PC-3 (cell line): ENCODE results near the gene IL21R. TPM values are rescaled to one million over a fixed set of nuclear protein-coding genes. Genes with fewer than 3 reads are reported as not detected.

ENCODE experiments used
- ATAC-seq: fragments of 200-7000 bp; cut with Tn5 transposase; 2 replicates; pipeline ENCODE4 v1.9.1; 2020; ENCODE audit warnings: mild to moderate bottlenecking, moderate library complexity
- BruUV-seq: library from RNA; stranded (reverse); fragments of 400-500 nt; replicated peaks from 2 replicates; lab custom pipeline; 2021; lab: Mats Ljungman, UMichigan
- CTCF ChIA-PET: fragments of 300-600 bp; sonication (Branson Sonifier 250); formaldehyde crosslinking; loops from one replicate; lab custom pipeline; 2022; ENCODE audit warnings: antibody characterized with exemption; lab: Charles Lee
- POLR2A ChIA-PET: fragments of 300-600 bp; sonication (Branson Sonifier 250); formaldehyde crosslinking; loops from one replicate; lab custom pipeline; 2022; ENCODE audit warnings: antibody characterized with exemption; ENCODE audit not compliant: unreplicated experiment; lab: Charles Lee
- DNase-seq: peaks from one replicate; pipeline ENCODE4 v3.0.0-alpha.2; 2015
- H2AFZ ChIP-seq: fragments of 300-600 bp; sonication (generic); 2 replicates; pipeline ENCODE4 v1.6.0; 2016; ENCODE audit warnings: antibody characterized with exemption, low read length
- H3F3A ChIP-seq: fragments of 300-600 bp; sonication (generic); one replicate; pipeline ENCODE4 v1.6.0; 2017; ENCODE audit warnings: antibody characterized with exemption, low read length, control low read depth, mild to moderate bottlenecking; ENCODE audit not compliant: unreplicated experiment
- H3K27ac ChIP-seq: fragments of 300-600 bp; sonication (generic); 2 replicates; pipeline ENCODE4 v1.5.1; 2016; ENCODE audit warnings: mild to moderate bottlenecking, low read length
- H3K27me3 ChIP-seq: fragments of 300-600 bp; sonication (generic); 2 replicates; pipeline ENCODE4 v1.6.1; 2016; ENCODE audit warnings: low read length, mixed read lengths
- H3K36me3 ChIP-seq: fragments of 300-600 bp; sonication (generic); 2 replicates; pipeline ENCODE4 v1.6.1; 2016; ENCODE audit warnings: low read depth, mixed run types, low read length, mixed read lengths
- H3K4me1 ChIP-seq: fragments of 300-600 bp; sonication (generic); 2 replicates; pipeline ENCODE4 v1.5.1; 2016; ENCODE audit warnings: low read length; ENCODE audit not compliant: insufficient read depth
- H3K4me2 ChIP-seq: fragments of 300-600 bp; sonication (generic); 2 replicates; pipeline ENCODE4 v1.6.0; 2016; ENCODE audit warnings: low read length
- H3K4me3 ChIP-seq: fragments of 300-600 bp; sonication (generic); 2 replicates; pipeline ENCODE4 v1.5.1; 2016; ENCODE audit warnings: mild to moderate bottlenecking, low read length, mixed read lengths
- H3K79me2 ChIP-seq: fragments of 300-600 bp; sonication (generic); 2 replicates; pipeline ENCODE4 v1.6.1; 2017; ENCODE audit warnings: low read length, mixed read lengths
- H3K9ac ChIP-seq: fragments of 300-600 bp; sonication (generic); 2 replicates; pipeline ENCODE4 v1.6.0; 2016; ENCODE audit warnings: mild to moderate bottlenecking, low read length
- H3K9me2 ChIP-seq: fragments of 300-600 bp; sonication (generic); replicated peaks from 2 replicates; pipeline ENCODE4 v1.6.1; 2016; ENCODE audit warnings: mixed run types, low read length, mixed read lengths
- H3K9me3 ChIP-seq: fragments of 300-600 bp; sonication (generic); 2 replicates; pipeline ENCODE4 v1.6.1; 2016; ENCODE audit warnings: low read length, mixed read lengths
- H4K20me1 ChIP-seq: fragments of 300-600 bp; sonication (generic); 2 replicates; pipeline ENCODE4 v1.6.1; 2016; ENCODE audit warnings: low read length, mixed read lengths
- CTCF ChIP-seq: fragments of 300-600 bp; sonication (generic); conservative IDR thresholded peaks from 2 replicates; pipeline ENCODE4 v1.5.1; 2017; ENCODE audit warnings: antibody characterized with exemption, low read depth, mild to moderate bottlenecking, low read length
- EZH2 ChIP-seq: fragments of 300-600 bp; sonication (generic); IDR thresholded peaks from one replicate; pipeline ENCODE4 v1.6.1; 2017; ENCODE audit warnings: antibody characterized with exemption, mild to moderate bottlenecking, low read length; ENCODE audit not compliant: unreplicated experiment
- EZH2phosphoT487 ChIP-seq: fragments of 300-600 bp; sonication (generic); IDR thresholded peaks from 2 replicates; pipeline ENCODE4 v1.6.1; 2018; ENCODE audit warnings: mild to moderate bottlenecking, antibody characterized with exemption, low read length, borderline replicate concordance
- intact Hi-C: fragments of 100-400 bp; cut with micrococcal nuclease; formaldehyde crosslinking; loops from 2 replicates; pipeline ENCODE4 v1.9.0; 2023
- total RNA-seq: library from RNA; depleted of rRNA; stranded (reverse); fragments of >200 nt; gene quantifications from 2 replicates; pipeline ENCODE4 v1.2.3, GENCODE V29; 2014

Gene IL21R
- total RNA-seq, 1 experiment from 2014 or later = 0.55 TPM

- H3K36me3 ChIP-seq = no peaks in the 10 kb centered on the region
- intact Hi-C loops = no loop called here
Measured at GRCh38 chr16:27384425-27384824, 17.5 kb upstream of the IL21R start.

GRCh38 chr16:27385398-27385797 is 16.6 kb upstream of the IL21R start:
- Histone ChIP-seq H3K4me2 (no peak overlapping the region), H3K27ac (no peak overlapping the region), H3F3A (no peaks in the 10 kb centered on the region), H4K20me1 (no peaks in the 10 kb centered on the region), H3K9me2 (no peaks in the 10 kb centered on the region), H3K4me1 (no peaks in the 10 kb centered on the region), H2AFZ (no peak overlapping the region), H3K9me3 (no peaks in the 10 kb centered on the region), H3K4me3 (no peak overlapping the region), H3K27me3 (no peaks in the 10 kb centered on the region), H3K9ac (no peak overlapping the region), H3K36me3 (no peaks in the 10 kb centered on the region), H3K79me2 (no peaks in the 10 kb centered on the region)
- no TSS peak for BruUV-seq
- TF ChIP-seq EZH2 (no peak), EZH2phosphoT487 (no peak), CTCF (no peak)
- intact Hi-C loops = no loop called here
- ChIA-PET CTCF (no interaction called here), POLR2A (no interaction called here)
- ATAC-seq (no peak), DNase-seq (no peak)

More at GRCh38 chr16:27384425-27384824, 17.5 kb upstream of the IL21R start:
- DNase-seq (no peak), ATAC-seq (no peak)
- Histone ChIP-seq H3K27me3 (no peaks in the 10 kb centered on the region), H3K79me2 (no peaks in the 10 kb centered on the region), H3K9me3 (no peaks in the 10 kb centered on the region), H3K9me2 (no peaks in the 10 kb centered on the region), H3K27ac (no peak overlapping the region), H2AFZ (no peak overlapping the region), H4K20me1 (no peaks in the 10 kb centered on the region), H3F3A (no peaks in the 10 kb centered on the region), H3K4me1 (no peaks in the 10 kb centered on the region), H3K4me3 (no peak overlapping the region), H3K4me2 (no peak overlapping the region), H3K9ac (no peak overlapping the region)
- CTCF ChIA-PET = no interaction called here
- POLR2A ChIA-PET = no interaction called here
- TF ChIP-seq EZH2 (no peak), CTCF (no peak), EZH2phosphoT487 (no peak)
- no TSS peak for BruUV-seq

GRCh38 chr16:27386674-27387073 is 15.3 kb upstream of the IL21R start:
- H4K20me1 ChIP-seq = no peaks in the 10 kb centered on the region
- H2AFZ ChIP-seq = no peak overlapping the region
- DNase-seq (no peak), ATAC-seq (no peak)
- H3K4me2 ChIP-seq = no peak overlapping the region
- H3K9me3 ChIP-seq = no peaks in the 10 kb centered on the region
- ChIA-PET POLR2A (no interaction called here), CTCF (no interaction called here)
- no TSS peak for BruUV-seq
- intact Hi-C loops = no loop called here
- H3K9ac ChIP-seq = no peak overlapping the region
- H3K79me2 ChIP-seq = no peaks in the 10 kb centered on the region
- no peak overlapping the region for H3K4me3 ChIP-seq
- no peaks in the 10 kb centered on the region for H3K27me3 ChIP-seq
- no peak for TF ChIP-seq EZH2
- no peak for TF ChIP-seq EZH2phosphoT487
- TF ChIP-seq CTCF = no peak
- H3F3A ChIP-seq = no peaks in the 10 kb centered on the region
- no peak overlapping the region for H3K27ac ChIP-seq
- no peaks in the 10 kb centered on the region for H3K4me1 ChIP-seq
- H3K36me3 ChIP-seq = no peaks in the 10 kb centered on the region
- no peaks in the 10 kb centered on the region for H3K9me2 ChIP-seq
